Naive thymus-derived CD8-positive, alpha-beta T cell (primary cell): ENCODE results near the gene PSMF1. TPM values are rescaled to one million over a fixed set of nuclear protein-coding genes. Genes with fewer than 3 reads are reported as not detected.
"Not testable (repeated sequence)": the region's sequence is repeated elsewhere in the genome, so short reads cannot be mapped to it uniquely, and the experiment has no call there.

Experiments used
- ATAC-seq, 2 donors: fragments of 150-1000 bp; cut with Tn5 transposase in 1 of 2; sonication (Bioruptor Pico), chemical (Tn5 transposase) in 1 of 2; 1 replicate in 1 of 2; 2 replicates in 1 of 2; pipeline ENCODE4 v1.10.0; 2021; ENCODE audit warnings: mild to moderate bottlenecking in 2 of 2, moderate library complexity in 2 of 2
- POLR2A ChIA-PET: fragments of 350-600 bp; sonication (Branson Sonifier 250); formaldehyde crosslinking; loops from one replicate; lab custom pipeline; 2021; ENCODE audit warnings: antibody characterized with exemption; lab: Charles Lee
- DNase-seq, 10 donors: peaks; one replicate each; pipeline versions ENCODE4 v3.0.0 to v3.0.0-alpha.2; 2020 to 2022
- H3K27ac Mint-ChIP-seq, 10 donors: one replicate each; pipeline ENCODE4 v1.8.0; 2020 to 2022; ENCODE audit warnings: mild to moderate bottlenecking in 10 of 10, mixed read lengths in 10 of 10, moderate library complexity in 4 of 10, inconsistent platforms in 1 of 10
- H3K27me3 Mint-ChIP-seq, 5 donors: one replicate each; pipeline ENCODE4 v1.8.0; 2021 to 2022; ENCODE audit warnings: mixed read lengths in 5 of 5
- H3K36me3 Mint-ChIP-seq, 3 donors: one replicate each; pipeline ENCODE4 v1.8.0; 2020 to 2022; ENCODE audit warnings: mixed read lengths in 3 of 3, mild to moderate bottlenecking in 2 of 3, inconsistent platforms in 1 of 3
- H3K4me1 Mint-ChIP-seq, 4 donors: one replicate each; pipeline ENCODE4 v1.8.0; 2021 to 2022; ENCODE audit warnings: mixed read lengths in 4 of 4
- H3K4me3 Mint-ChIP-seq, 10 donors: one replicate each; pipeline ENCODE4 v1.8.0; 2020 to 2022; ENCODE audit warnings: mild to moderate bottlenecking in 10 of 10, mixed read lengths in 10 of 10, moderate library complexity in 6 of 10, inconsistent platforms in 1 of 10
- H3K9me3 Mint-ChIP-seq, 9 donors: one replicate each; pipeline ENCODE4 v1.8.0; 2020 to 2022; ENCODE audit warnings: mixed read lengths in 9 of 9, mild to moderate bottlenecking in 3 of 9, inconsistent platforms in 1 of 9, moderate library complexity in 1 of 9
- polyA plus RNA-seq, 3 donors: library from polyadenylated mRNA; unstranded; fragments of 300-500 nt; fragmentation: Illumina TruSeq; gene quantifications; one replicate each; pipeline ENCODE4 v1.2.3, GENCODE V29; 2021
- total RNA-seq, 8 experiments: library from RNA in 2 of 8; stranded (reverse) in 2 of 8; gene quantifications; one replicate each; pipeline ENCODE4 v1.2.3 and lab custom pipeline; 2021 to 2026

The PSMF1 gene
- total and polyA plus RNA-seq, 5 experiments from 2014 or later, result 106 to 171 (median 121) TPM

- Mint-ChIP-seq H3K27me3 (no peaks in the 10 kb centered on the region), H3K4me1 (peaks cover 33 to 70% (median 62%) of the 10 kb centered on the region in 4 donors), H3K36me3 (peaks cover 11 to 89% (median 30%) of the 10 kb centered on the region in 3 donors), H3K27ac (peak overlapping the region in 1 of 10 donors; percentile 50), H3K9me3 (no peaks in the 10 kb centered on the region), H3K4me3 (no peak overlapping the region)
- ATAC-seq (no peak), DNase-seq (no peak)
- POLR2A ChIA-PET, result no interaction called here
Measured at GRCh38 chr20:1125277-1125676, 6.9 kb downstream of the PSMF1 start.

- Mint-ChIP-seq H3K9me3 (peaks cover 0 to 1% (median 0%) of the 10 kb centered on the region in 9 donors), H3K4me1 (peaks cover 32 to 68% (median 59%) of the 10 kb centered on the region in 4 donors), H3K27me3 (no peaks in the 10 kb centered on the region), H3K4me3 (no peak overlapping the region), H3K27ac (no peak overlapping the region), H3K36me3 (peaks cover 28 to 98% (median 53%) of the 10 kb centered on the region in 3 donors)
- DNase-seq (no peak), ATAC-seq (no peak)
- POLR2A ChIA-PET, result interaction anchor here (1.4 kb wide), 1 partner anchor 9 kb away, joined by 4 read pairs; the partner anchor contains the start of gene PSMF1
Measured at GRCh38 chr20:1127840-1128239, 9.4 kb downstream of the PSMF1 start.

- peaks cover 30 to 99% (median 61%) of the 10 kb centered on the region in 3 donors for H3K36me3 Mint-ChIP-seq
- DNase-seq (no peak), ATAC-seq (no peak)
- H3K27me3 Mint-ChIP-seq, result no peaks in the 10 kb centered on the region
- H3K27ac Mint-ChIP-seq, result no peak overlapping the region
- H3K4me3 Mint-ChIP-seq, result no peak overlapping the region
- POLR2A ChIA-PET, result no interaction called here
- H3K4me1 Mint-ChIP-seq, result peaks cover 32 to 57% (median 50%) of the 10 kb centered on the region in 4 donors
- H3K9me3 Mint-ChIP-seq, result peaks cover 0 to 1% (median 0%) of the 10 kb centered on the region in 9 donors
Measured at GRCh38 chr20:1130058-1130694, 11.8 kb downstream of the PSMF1 start.

GRCh38 chr20:1130847-1131246 is 12.4 kb downstream of the PSMF1 start:
- no peaks in the 10 kb centered on the region for H3K27me3 Mint-ChIP-seq
- peaks cover 30 to 52% (median 45%) of the 10 kb centered on the region in 4 donors for H3K4me1 Mint-ChIP-seq
- DNase-seq (no peak), ATAC-seq (no peak)
- POLR2A ChIA-PET, result no interaction called here
- H3K4me3 Mint-ChIP-seq, result no peak overlapping the region
- H3K9me3 Mint-ChIP-seq, result peaks cover 0 to 1% (median 0%) of the 10 kb centered on the region in 9 donors
- H3K27ac Mint-ChIP-seq, result peak overlapping the region in 3 of 10 donors; percentile 11 to 45 (median 25)
- H3K36me3 Mint-ChIP-seq, result peaks cover 29 to 99% (median 67%) of the 10 kb centered on the region in 3 donors

GRCh38 chr20:1131354-1131753 is 13.0 kb downstream of the PSMF1 start:
- H3K27me3 Mint-ChIP-seq, result no peaks in the 10 kb centered on the region
- peaks cover 28 to 49% (median 41%) of the 10 kb centered on the region in 4 donors for H3K4me1 Mint-ChIP-seq
- peak overlapping the region in 2 of 10 donors; percentile 8 to 10 for H3K4me3 Mint-ChIP-seq
- peaks cover 25 to 99% (median 68%) of the 10 kb centered on the region in 3 donors for H3K36me3 Mint-ChIP-seq
- H3K9me3 Mint-ChIP-seq, result peaks cover 0 to 1% (median 0%) of the 10 kb centered on the region in 9 donors
- ATAC-seq (no peak), DNase-seq (no peak)
- POLR2A ChIA-PET, result interaction anchor here (0.7 kb wide), 1 partner anchor 75 kb away, joined by 5 read pairs; no protein-coding TSS in a partner anchor
- H3K27ac Mint-ChIP-seq, result peak overlapping the region in 2 of 10 donors; percentile 25

- Mint-ChIP-seq H3K27ac (peak overlapping the region in 1 of 10 donors; percentile 14), H3K4me1 (peaks cover 24 to 48% (median 41%) of the 10 kb centered on the region in 4 donors), H3K4me3 (no peak overlapping the region), H3K27me3 (no peaks in the 10 kb centered on the region), H3K9me3 (peaks cover 0 to 1% (median 0%) of the 10 kb centered on the region in 9 donors), H3K36me3 (peaks cover 23 to 100% (median 59%) of the 10 kb centered on the region in 3 donors)
- no peak for ATAC-seq
- no peak for DNase-seq
- POLR2A ChIA-PET, result no interaction called here
Measured at GRCh38 chr20:1134355-1134754, 16.0 kb downstream of the PSMF1 start.

- no peak for ATAC-seq
- peaks cover 23 to 100% (median 59%) of the 10 kb centered on the region in 3 donors for H3K36me3 Mint-ChIP-seq
- no peaks in the 10 kb centered on the region for H3K27me3 Mint-ChIP-seq
- peak overlapping the region in 1 of 10 donors; percentile 15 for H3K27ac Mint-ChIP-seq
- peaks cover 23 to 45% (median 40%) of the 10 kb centered on the region in 4 donors for H3K4me1 Mint-ChIP-seq
- POLR2A ChIA-PET, result no interaction called here
- no peak for DNase-seq
- peaks cover 0 to 1% (median 0%) of the 10 kb centered on the region in 9 donors for H3K9me3 Mint-ChIP-seq
- H3K4me3 Mint-ChIP-seq, result no peak overlapping the region
Measured at GRCh38 chr20:1134836-1135235, 16.4 kb downstream of the PSMF1 start.

GRCh38 chr20:1137236-1137635 is 18.8 kb downstream of the PSMF1 start:
- H3K27me3 Mint-ChIP-seq, result no peaks in the 10 kb centered on the region
- peaks cover 12 to 26% (median 19%) of the 10 kb centered on the region in 4 donors for H3K4me1 Mint-ChIP-seq
- H3K27ac Mint-ChIP-seq, result peak overlapping the region in 1 of 10 donors; percentile 28
- no peak overlapping the region for H3K4me3 Mint-ChIP-seq
- peaks cover 0 to 1% (median 0%) of the 10 kb centered on the region in 9 donors for H3K9me3 Mint-ChIP-seq
- H3K36me3 Mint-ChIP-seq, result peaks cover 18 to 97% (median 51%) of the 10 kb centered on the region in 3 donors
- DNase-seq (no peak), ATAC-seq (no peak)
- POLR2A ChIA-PET, result no interaction called here

GRCh38 chr20:1144401-1145172 is 26.2 kb downstream of the PSMF1 start:
- Mint-ChIP-seq H3K27me3 (no peaks in the 10 kb centered on the region), H3K4me1 (peaks cover 15 to 40% (median 21%) of the 10 kb centered on the region in 4 donors), H3K9me3 (no peaks in the 10 kb centered on the region), H3K36me3 (peaks cover 8 to 92% (median 41%) of the 10 kb centered on the region in 3 donors), H3K4me3 (no peak overlapping the region), H3K27ac (no peak overlapping the region)
- DNase-seq (no peak), ATAC-seq (no peak)
- POLR2A ChIA-PET, result no interaction called here

- Mint-ChIP-seq H3K27ac (peak overlapping the region in 1 of 10 donors; percentile 2), H3K36me3 (peaks cover 0 to 91% (median 25%) of the 10 kb centered on the region in 3 donors), H3K27me3 (no peaks in the 10 kb centered on the region), H3K9me3 (no peaks in the 10 kb centered on the region), H3K4me3 (no peak overlapping the region), H3K4me1 (peaks cover 18 to 39% (median 29%) of the 10 kb centered on the region in 4 donors)
- POLR2A ChIA-PET, result no interaction called here
- ATAC-seq (no peak), DNase-seq (no peak)
Measured at GRCh38 chr20:1146957-1147356, 28.6 kb downstream of the PSMF1 start.

GRCh38 chr20:1149812-1150211 is 31.4 kb downstream of the PSMF1 start:
- ATAC-seq, POLR2A ChIA-PET, H3K9me3 Mint-ChIP-seq, H3K27me3 Mint-ChIP-seq, DNase-seq, H3K4me3 Mint-ChIP-seq: not testable (repeated sequence)
- Mint-ChIP-seq H3K36me3 (peaks cover 4 to 89% (median 36%) of the 10 kb centered on the region in 3 donors), H3K27ac (peak overlapping the region in 2 of 10 donors; percentile 1 to 11), H3K4me1 (peaks cover 16 to 44% (median 30%) of the 10 kb centered on the region in 4 donors)

GRCh38 chr20:1150218-1150617 is 31.8 kb downstream of the PSMF1 start:
- peak overlapping the region in 1 of 10 donors; percentile 1 for H3K27ac Mint-ChIP-seq
- H3K4me3 Mint-ChIP-seq, result no peak overlapping the region
- H3K4me1 Mint-ChIP-seq, result peaks cover 16 to 42% (median 29%) of the 10 kb centered on the region in 4 donors
- POLR2A ChIA-PET, result no interaction called here
- peaks cover 0 to 3% (median 0%) of the 10 kb centered on the region in 9 donors for H3K9me3 Mint-ChIP-seq
- H3K27me3 Mint-ChIP-seq, result no peaks in the 10 kb centered on the region
- H3K36me3 Mint-ChIP-seq, result peaks cover 4 to 90% (median 38%) of the 10 kb centered on the region in 3 donors
- ATAC-seq, result no peak
- DNase-seq, result no peak
